PC-3 (cell line): ENCODE results near the gene STRIP1. TPM values are rescaled to one million over a fixed set of nuclear protein-coding genes. Genes with fewer than 3 reads are reported as not detected.

Experiments
- ATAC-seq: fragments of 200-7000 bp; cut with Tn5 transposase; 2 replicates; pipeline ENCODE4 v1.9.1; 2020; ENCODE audit warnings: mild to moderate bottlenecking, moderate library complexity
- BruUV-seq: library from RNA; stranded (reverse); fragments of 400-500 nt; replicated peaks from 2 replicates; lab custom pipeline; 2021; lab: Mats Ljungman, UMichigan
- CTCF ChIA-PET: fragments of 300-600 bp; sonication (Branson Sonifier 250); formaldehyde crosslinking; loops from one replicate; lab custom pipeline; 2022; ENCODE audit warnings: antibody characterized with exemption; lab: Charles Lee
- POLR2A ChIA-PET: fragments of 300-600 bp; sonication (Branson Sonifier 250); formaldehyde crosslinking; loops from one replicate; lab custom pipeline; 2022; ENCODE audit warnings: antibody characterized with exemption; ENCODE audit not compliant: unreplicated experiment; lab: Charles Lee
- DNase-seq: peaks from one replicate; pipeline ENCODE4 v3.0.0-alpha.2; 2015
- H2AFZ ChIP-seq: fragments of 300-600 bp; sonication (generic); 2 replicates; pipeline ENCODE4 v1.6.0; 2016; ENCODE audit warnings: antibody characterized with exemption, low read length
- H3F3A ChIP-seq: fragments of 300-600 bp; sonication (generic); one replicate; pipeline ENCODE4 v1.6.0; 2017; ENCODE audit warnings: antibody characterized with exemption, low read length, control low read depth, mild to moderate bottlenecking; ENCODE audit not compliant: unreplicated experiment
- H3K27ac ChIP-seq: fragments of 300-600 bp; sonication (generic); 2 replicates; pipeline ENCODE4 v1.5.1; 2016; ENCODE audit warnings: mild to moderate bottlenecking, low read length
- H3K27me3 ChIP-seq: fragments of 300-600 bp; sonication (generic); 2 replicates; pipeline ENCODE4 v1.6.1; 2016; ENCODE audit warnings: low read length, mixed read lengths
- H3K36me3 ChIP-seq: fragments of 300-600 bp; sonication (generic); 2 replicates; pipeline ENCODE4 v1.6.1; 2016; ENCODE audit warnings: low read depth, mixed run types, low read length, mixed read lengths
- H3K4me1 ChIP-seq: fragments of 300-600 bp; sonication (generic); 2 replicates; pipeline ENCODE4 v1.5.1; 2016; ENCODE audit warnings: low read length; ENCODE audit not compliant: insufficient read depth
- H3K4me2 ChIP-seq: fragments of 300-600 bp; sonication (generic); 2 replicates; pipeline ENCODE4 v1.6.0; 2016; ENCODE audit warnings: low read length
- H3K4me3 ChIP-seq: fragments of 300-600 bp; sonication (generic); 2 replicates; pipeline ENCODE4 v1.5.1; 2016; ENCODE audit warnings: mild to moderate bottlenecking, low read length, mixed read lengths
- H3K79me2 ChIP-seq: fragments of 300-600 bp; sonication (generic); 2 replicates; pipeline ENCODE4 v1.6.1; 2017; ENCODE audit warnings: low read length, mixed read lengths
- H3K9ac ChIP-seq: fragments of 300-600 bp; sonication (generic); 2 replicates; pipeline ENCODE4 v1.6.0; 2016; ENCODE audit warnings: mild to moderate bottlenecking, low read length
- H3K9me2 ChIP-seq: fragments of 300-600 bp; sonication (generic); replicated peaks from 2 replicates; pipeline ENCODE4 v1.6.1; 2016; ENCODE audit warnings: mixed run types, low read length, mixed read lengths
- H3K9me3 ChIP-seq: fragments of 300-600 bp; sonication (generic); 2 replicates; pipeline ENCODE4 v1.6.1; 2016; ENCODE audit warnings: low read length, mixed read lengths
- H4K20me1 ChIP-seq: fragments of 300-600 bp; sonication (generic); 2 replicates; pipeline ENCODE4 v1.6.1; 2016; ENCODE audit warnings: low read length, mixed read lengths
- CTCF ChIP-seq: fragments of 300-600 bp; sonication (generic); conservative IDR thresholded peaks from 2 replicates; pipeline ENCODE4 v1.5.1; 2017; ENCODE audit warnings: antibody characterized with exemption, low read depth, mild to moderate bottlenecking, low read length
- EZH2 ChIP-seq: fragments of 300-600 bp; sonication (generic); IDR thresholded peaks from one replicate; pipeline ENCODE4 v1.6.1; 2017; ENCODE audit warnings: antibody characterized with exemption, mild to moderate bottlenecking, low read length; ENCODE audit not compliant: unreplicated experiment
- EZH2phosphoT487 ChIP-seq: fragments of 300-600 bp; sonication (generic); IDR thresholded peaks from 2 replicates; pipeline ENCODE4 v1.6.1; 2018; ENCODE audit warnings: mild to moderate bottlenecking, antibody characterized with exemption, low read length, borderline replicate concordance
- intact Hi-C: fragments of 100-400 bp; cut with micrococcal nuclease; formaldehyde crosslinking; loops from 2 replicates; pipeline ENCODE4 v1.9.0; 2023
- total RNA-seq: library from RNA; depleted of rRNA; stranded (reverse); fragments of >200 nt; gene quantifications from 2 replicates; pipeline ENCODE4 v1.2.3, GENCODE V29; 2014

Gene STRIP1
- total RNA-seq, 1 experiment from 2014 or later = 41.4 TPM

DNA sequence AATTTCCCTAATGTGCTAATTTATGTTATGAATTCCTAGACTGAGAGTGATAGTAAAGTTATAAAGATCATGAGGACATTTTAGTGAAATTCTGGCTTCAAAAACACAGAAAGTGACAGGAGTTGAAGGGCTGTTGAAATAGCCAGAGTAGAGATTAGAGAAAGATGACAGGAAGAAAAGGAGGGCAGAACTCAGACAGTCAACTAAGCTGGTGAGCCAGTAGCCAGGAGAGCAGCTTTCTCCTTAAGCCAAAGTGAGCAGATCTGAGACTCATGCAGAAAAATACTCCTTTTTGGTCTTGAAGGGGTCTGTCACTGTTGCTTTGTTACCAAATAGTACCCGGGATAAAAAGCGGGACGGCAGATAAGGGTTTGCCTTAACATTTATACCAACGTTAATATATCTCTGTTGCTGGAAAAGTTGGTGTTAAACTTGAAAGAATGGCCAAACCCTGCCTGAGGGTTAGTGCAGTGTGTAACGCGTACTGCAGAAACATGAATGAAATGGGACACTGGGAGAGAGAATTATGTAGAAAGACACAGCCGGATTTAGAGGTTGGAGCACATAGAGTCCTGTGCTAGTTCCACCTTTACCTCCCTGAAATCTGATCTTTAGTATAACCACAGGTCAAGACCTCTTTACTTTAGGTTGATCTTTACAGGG, 37.1 kb upstream of the STRIP1 start:
- H3K27ac ChIP-seq = no peak overlapping the region
- POLR2A ChIA-PET = interaction anchor here (0.6 kb wide), 1 partner anchor 211 kb away, joined by 3 read pairs; no protein-coding TSS in a partner anchor

DNA sequence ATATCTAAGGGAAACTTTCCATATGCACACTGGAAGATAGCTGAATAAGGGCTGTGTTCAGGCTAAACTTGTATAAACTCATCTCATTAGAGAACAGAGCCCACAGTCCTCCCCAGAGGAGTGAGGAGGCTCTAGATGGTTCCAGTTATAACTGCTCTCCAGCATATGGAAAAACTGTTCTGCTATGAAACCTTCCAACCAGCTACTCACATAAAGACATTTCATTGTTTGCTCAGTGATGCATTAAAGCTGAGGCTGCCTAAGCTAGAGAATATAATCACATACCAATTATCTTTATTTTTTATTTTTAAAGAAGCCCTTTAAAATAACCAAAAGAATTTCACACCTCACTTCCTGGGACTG, 36.6 kb upstream of the STRIP1 start:
- POLR2A ChIA-PET = interaction anchor here (0.6 kb wide), 1 partner anchor 212 kb away, joined by 3 read pairs; no protein-coding TSS in a partner anchor
- DNase-seq = peak; percentile 40
- Histone ChIP-seq H3K9me2 (no peaks in the 10 kb centered on the region), H3K27ac (no peak overlapping the region), H3K4me2 (peak overlapping the region; percentile 12; the same call in 1 of the 2 replicates), H3K79me2 (peaks cover 92% of the 10 kb centered on the region), H3K9me3 (no peaks in the 10 kb centered on the region), H3K4me3 (no peak overlapping the region), H3K9ac (no peak overlapping the region), H3K27me3 (no peaks in the 10 kb centered on the region), H2AFZ (no peak overlapping the region), H3F3A (peaks cover 4% of the 10 kb centered on the region), H3K4me1 (peaks cover 25% of the 10 kb centered on the region), H3K36me3 (peaks cover 6% of the 10 kb centered on the region; the same call in 1 of the 2 replicates), H4K20me1 (peaks cover 7% of the 10 kb centered on the region; the same call in 1 of the 2 replicates)
- BruUV-seq = no TSS peak
- intact Hi-C loops = no loop called here
- CTCF ChIA-PET = interaction anchor here (0.7 to 1.5 kb wide), 3 partner anchors 13 to 37 kb away, joined by 3 to 4 read pairs (median 4); partner anchors contain the start of gene AHCYL1
- TF ChIP-seq CTCF (no peak), EZH2 (no peak), EZH2phosphoT487 (no peak)
- peak; percentile 91 for ATAC-seq

More for the DNA sequence above, 37.1 kb upstream of the STRIP1 start:
- BruUV-seq = no TSS peak
- no peaks in the 10 kb centered on the region for H3F3A ChIP-seq
- peaks cover 6% of the 10 kb centered on the region; the same call in 1 of the 2 replicates for H3K36me3 ChIP-seq
- no peaks in the 10 kb centered on the region for H3K9me2 ChIP-seq
- CTCF ChIA-PET = interaction anchor here (0.7 to 1.5 kb wide), 3 partner anchors 13 to 37 kb away, joined by 3 to 4 read pairs (median 4); partner anchors contain the start of gene AHCYL1
- peaks cover 92% of the 10 kb centered on the region for H3K79me2 ChIP-seq
- no peaks in the 10 kb centered on the region for H3K27me3 ChIP-seq
- no peaks in the 10 kb centered on the region for H3K9me3 ChIP-seq
- no peak overlapping the region for H3K4me3 ChIP-seq
- no peak overlapping the region for H2AFZ ChIP-seq
- no peak for DNase-seq
- H3K4me2 ChIP-seq = peak overlapping the region; percentile 12; the same call in 1 of the 2 replicates
- intact Hi-C loops = no loop called here
- no peak overlapping the region for H3K9ac ChIP-seq
- H3K4me1 ChIP-seq = peaks cover 19% of the 10 kb centered on the region
- peak; percentile 47 for ATAC-seq
- peaks cover 7% of the 10 kb centered on the region; the same call in 1 of the 2 replicates for H4K20me1 ChIP-seq
- TF ChIP-seq EZH2phosphoT487 = no peak
- no peak for TF ChIP-seq EZH2
- TF ChIP-seq CTCF = no peak

DNA sequence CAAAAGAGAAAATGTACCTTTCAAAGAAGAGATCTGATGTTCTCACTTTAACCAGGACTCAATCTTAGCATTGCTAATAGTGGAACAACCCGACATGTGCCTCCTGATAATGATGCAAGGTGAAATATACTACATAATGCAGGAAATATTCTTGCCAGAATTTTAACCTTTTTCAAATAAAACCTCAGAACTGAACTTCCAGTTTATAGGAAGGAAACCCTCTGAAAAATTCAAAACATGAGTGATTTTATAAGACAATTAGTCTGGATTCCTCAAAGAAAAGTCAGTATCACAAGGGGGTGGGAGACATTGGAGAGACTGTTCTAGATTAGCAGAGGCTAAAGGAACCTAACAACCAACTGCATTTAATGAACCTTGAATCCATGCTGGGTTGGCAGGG, 31.7 kb upstream of the STRIP1 start:
- Histone ChIP-seq H4K20me1 (peaks cover 1% of the 10 kb centered on the region; the same call in 1 of the 2 replicates), H3F3A (peaks cover 20% of the 10 kb centered on the region), H3K4me3 (0 out of 2 replicates have a peak overlapping the region, but pooled peaks have one; percentile 55), H3K9me2 (no peaks in the 10 kb centered on the region), H3K79me2 (peaks cover 77% of the 10 kb centered on the region), H2AFZ (no peak overlapping the region), H3K9me3 (no peaks in the 10 kb centered on the region), H3K27ac (peak overlapping the region; percentile 80; the same call in 1 of the 2 replicates), H3K4me2 (peak overlapping the region; percentile 78), H3K9ac (no peak overlapping the region), H3K36me3 (no peaks in the 10 kb centered on the region), H3K27me3 (no peaks in the 10 kb centered on the region), H3K4me1 (peaks cover 44% of the 10 kb centered on the region)
- ATAC-seq (no peak), DNase-seq (no peak)
- BruUV-seq = no TSS peak
- CTCF ChIA-PET = no interaction called here
- intact Hi-C loops = no loop called here
- POLR2A ChIA-PET = no interaction called here
- TF ChIP-seq EZH2 = no peak
- no peak for TF ChIP-seq EZH2phosphoT487
